ENCODE data around the gene DISC1.
"Not testable (repeated sequence)": the region's sequence is repeated elsewhere in the genome, so short reads cannot be mapped to it uniquely, and the experiment has no call there.

- not testable (repeated sequence) for TF ChIP-seq CTCF (IDR thresholded peaks at IDR 0.05; ENCODE audit: poor library complexity, severe bottlenecking); RAD21 (conservative IDR thresholded peaks at IDR 0.05); TAF1 (IDR thresholded peaks at IDR 0.05; ENCODE audit: low read depth)
These were observed 321.5 kb downstream of the DISC1 start for GRCh38 chr1:231948102-231948501.

All from neural cell (in vitro differentiated cells).